NCI-H128 (cell line): ENCODE results near the gene ADCY7.

Experiments
- DNase-seq: peaks from one replicate; lab custom pipeline; 2025; ENCODE audit not compliant: unreplicated experiment; lab: John Stamatoyannopoulos, UW

The ADCY7 gene

DNA sequence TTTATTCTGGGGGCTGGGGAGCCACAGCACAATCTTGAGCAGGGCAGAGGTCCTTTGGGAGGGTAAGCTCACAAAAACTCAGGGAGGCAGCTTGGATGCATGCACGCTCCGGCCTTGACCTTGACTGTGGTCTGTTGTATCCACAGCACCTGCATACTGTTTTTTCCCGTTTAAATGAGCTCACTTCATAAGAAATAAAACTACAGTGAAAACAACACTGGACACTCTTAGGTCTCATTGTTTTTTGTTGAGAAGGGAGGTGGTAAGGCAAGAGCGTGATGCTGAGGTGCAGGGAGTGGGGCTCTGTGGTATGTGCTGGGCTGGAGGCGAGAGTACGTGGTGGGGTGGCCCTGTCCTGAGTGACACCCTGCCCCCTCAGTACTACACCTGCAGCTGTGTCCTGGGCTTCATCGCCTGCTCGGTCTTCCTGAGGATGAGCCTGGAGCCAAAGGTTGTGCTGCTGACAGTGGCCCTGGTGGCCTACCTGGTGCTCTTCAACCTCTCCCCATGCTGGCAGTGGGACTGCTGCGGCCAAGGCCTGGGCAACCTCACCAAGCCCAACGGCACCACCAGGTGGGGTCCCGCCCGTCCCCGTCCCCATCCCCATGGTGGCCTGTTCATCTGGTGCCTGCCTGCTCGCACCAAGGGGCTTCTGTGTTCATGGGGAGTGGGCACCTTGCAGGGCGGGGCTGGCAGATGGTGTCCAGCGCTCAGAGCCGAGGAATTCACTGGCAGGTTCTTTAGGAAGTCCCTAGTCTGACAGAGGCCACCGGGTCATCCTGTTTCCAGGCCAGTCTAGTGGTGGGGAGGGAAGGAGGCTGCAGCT, 44.2 kb downstream of the ADCY7 start:
- DNase-seq = no peak

DNA sequence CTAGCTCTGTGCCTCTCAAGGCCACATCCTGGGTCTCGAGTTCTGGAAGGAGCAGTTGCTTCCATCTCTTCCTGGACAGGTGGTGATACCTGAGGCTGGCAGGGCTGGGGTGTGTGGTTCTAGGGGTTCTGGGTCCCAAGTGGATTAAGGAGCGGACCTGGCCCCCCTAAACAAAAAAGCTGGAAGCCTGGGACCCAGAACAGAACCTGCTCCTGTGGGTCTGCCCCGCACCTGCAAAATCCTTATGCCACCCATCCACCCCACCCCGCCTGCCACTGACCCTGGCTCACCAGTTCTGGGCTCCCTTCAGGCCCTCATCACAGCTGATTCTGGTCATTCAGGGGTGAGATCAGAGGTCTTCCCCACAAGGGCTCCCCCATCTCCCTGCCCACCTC, 44.8 kb downstream of the ADCY7 start:
- no peak for DNase-seq

DNA sequence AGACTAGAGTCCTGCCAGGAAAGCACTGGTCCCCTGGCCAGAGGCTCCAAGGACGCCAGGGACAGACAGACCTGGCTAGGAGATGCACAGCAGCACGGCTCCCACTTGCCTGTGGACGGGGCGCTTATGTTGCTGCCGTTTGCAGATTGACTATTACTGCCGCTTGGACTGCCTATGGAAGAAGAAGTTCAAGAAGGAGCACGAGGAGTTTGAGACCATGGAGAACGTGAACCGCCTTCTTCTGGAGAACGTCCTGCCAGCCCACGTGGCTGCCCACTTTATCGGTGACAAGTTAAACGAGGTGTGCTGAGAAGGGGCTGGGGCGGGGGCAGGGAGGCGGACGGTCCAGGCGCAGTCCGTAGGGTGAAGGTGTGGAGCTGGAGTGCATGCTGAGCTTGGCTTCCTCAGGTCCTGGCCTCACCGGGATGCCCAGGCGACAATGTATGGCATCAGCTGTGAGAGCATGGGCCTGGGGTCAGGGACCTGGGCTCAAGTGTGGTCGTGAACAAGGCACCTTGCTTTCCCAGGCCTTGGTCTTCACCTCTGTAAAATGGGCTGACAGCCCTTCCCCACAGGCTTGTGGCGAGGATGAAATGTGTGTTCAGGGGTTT, 45.6 kb downstream of the ADCY7 start:
- DNase-seq = no peak

DNA sequence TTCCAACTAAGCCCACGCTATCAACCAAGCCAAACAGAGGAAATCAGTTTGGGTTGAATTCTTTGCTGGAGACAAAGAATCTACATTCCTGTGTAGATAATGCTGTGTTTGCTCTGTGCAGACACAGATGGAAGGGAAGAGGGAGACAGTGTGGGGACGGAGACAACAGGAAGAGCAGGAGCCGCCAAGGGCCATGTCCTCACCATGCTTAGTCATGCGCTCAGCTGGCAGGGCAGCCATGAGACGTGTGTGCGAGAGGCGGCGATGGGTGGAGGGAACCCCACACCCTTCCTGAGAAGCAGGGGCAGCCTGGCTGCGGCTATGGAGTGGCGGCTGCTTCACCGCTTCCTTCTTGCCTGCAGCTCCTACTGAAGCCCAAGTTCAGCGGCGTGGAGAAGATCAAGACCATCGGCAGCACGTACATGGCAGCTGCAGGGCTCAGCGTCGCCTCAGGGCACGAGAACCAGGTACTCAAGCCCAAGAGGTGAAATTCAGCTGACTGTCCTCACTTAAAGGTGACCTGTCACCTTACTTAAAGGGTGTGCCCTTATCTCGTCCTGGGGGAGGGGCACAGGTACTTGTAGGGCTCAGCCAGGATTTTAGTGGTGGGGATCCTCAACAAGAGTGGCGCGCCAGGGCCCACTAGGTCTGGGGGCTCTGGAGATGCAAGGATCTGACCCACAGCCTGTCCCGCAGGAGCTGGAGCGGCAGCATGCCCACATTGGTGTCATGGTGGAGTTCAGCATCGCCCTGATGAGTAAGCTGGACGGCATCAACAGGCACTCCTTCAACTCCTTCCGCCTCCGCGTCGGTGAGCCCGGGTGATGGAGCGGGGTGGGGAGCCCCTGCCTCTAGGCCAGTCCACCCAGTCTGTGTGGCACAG, 47.5 kb downstream of the ADCY7 start:
- no peak for DNase-seq

DNA sequence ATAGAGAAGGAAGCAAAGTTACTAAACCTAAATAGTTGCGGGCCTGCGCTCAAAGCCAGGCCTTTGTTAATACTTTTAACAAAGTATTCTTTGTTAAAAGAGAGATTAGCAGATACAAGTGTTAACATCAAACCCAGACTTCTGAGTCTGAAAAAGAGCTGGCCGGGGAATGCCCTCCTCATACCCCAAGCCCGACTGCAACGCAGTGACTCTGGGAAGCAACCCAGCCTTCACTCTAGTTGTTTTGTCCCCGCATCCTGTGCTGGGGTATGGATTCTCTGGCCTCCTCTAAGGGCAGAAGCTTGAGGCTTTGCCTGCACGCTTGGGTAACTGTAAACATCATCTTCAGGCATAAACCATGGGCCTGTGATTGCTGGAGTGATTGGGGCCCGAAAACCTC, 48.3 kb downstream of the ADCY7 start:
- no peak for DNase-seq

DNA sequence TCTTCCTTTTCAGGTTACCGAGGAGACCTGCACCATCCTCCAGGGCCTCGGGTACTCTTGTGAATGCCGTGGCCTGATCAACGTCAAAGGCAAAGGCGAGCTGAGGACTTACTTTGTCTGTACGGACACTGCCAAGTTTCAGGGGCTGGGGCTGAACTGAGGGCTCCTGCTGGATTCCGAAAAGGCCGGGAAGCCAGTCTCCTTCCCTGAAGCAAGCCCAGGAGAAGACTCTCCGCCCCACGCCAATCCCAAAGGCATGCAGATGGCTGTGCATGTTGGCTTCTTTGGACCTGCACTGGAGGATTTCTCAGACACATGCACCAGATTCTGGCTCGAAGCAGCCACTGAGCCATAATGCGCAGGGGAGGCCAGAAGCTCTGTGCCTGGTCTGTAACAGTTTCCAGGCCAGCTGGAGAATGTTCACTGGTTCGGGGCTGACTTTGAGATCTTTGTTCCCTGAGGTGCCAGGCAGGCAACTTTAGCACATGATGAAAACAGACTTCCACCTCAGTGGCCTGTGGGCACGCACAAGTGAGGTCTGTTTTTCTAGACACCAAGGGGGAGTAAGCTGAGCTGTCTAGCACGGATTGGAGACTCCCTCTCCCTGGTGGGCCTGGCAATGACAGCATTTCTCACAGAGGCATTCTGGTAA, 49.1 kb downstream of the ADCY7 start:
- no peak for DNase-seq

DNA sequence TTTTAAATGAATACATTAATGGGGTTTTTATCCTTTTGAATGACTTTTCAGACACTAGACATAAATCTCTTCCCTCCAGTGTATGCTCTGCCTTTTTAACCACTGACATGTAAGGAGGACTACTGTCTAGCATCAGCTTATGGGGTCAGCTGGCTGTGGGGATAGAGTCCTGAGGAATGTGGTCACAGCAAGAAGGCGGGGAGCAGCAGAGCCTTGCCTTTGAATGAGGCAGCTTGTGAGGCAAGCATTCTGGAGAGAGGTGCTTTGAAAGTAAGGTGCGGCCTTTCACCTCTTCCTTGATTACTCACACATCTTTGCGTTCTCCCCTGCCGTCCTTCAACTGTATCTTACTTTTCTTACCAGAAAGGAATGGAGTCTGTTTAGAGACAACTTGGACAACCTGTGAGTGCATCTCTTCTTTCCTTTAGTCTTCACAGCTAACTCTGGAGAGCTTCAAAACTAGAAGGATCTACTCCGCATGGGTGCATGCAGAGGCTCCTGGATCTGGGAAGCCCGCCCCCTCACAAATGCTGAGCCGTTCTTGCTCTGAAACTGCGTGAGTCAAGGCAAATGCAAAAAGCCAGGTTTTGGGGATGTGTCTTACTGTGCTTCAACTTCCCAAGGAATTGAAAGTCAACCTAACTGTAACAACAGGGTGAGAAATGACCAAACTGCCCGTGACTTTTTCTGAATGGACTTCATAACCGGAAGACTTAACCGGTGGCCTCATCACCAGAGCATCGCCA, 49.9 kb downstream of the ADCY7 start:
- DNase-seq = no peak

DNA sequence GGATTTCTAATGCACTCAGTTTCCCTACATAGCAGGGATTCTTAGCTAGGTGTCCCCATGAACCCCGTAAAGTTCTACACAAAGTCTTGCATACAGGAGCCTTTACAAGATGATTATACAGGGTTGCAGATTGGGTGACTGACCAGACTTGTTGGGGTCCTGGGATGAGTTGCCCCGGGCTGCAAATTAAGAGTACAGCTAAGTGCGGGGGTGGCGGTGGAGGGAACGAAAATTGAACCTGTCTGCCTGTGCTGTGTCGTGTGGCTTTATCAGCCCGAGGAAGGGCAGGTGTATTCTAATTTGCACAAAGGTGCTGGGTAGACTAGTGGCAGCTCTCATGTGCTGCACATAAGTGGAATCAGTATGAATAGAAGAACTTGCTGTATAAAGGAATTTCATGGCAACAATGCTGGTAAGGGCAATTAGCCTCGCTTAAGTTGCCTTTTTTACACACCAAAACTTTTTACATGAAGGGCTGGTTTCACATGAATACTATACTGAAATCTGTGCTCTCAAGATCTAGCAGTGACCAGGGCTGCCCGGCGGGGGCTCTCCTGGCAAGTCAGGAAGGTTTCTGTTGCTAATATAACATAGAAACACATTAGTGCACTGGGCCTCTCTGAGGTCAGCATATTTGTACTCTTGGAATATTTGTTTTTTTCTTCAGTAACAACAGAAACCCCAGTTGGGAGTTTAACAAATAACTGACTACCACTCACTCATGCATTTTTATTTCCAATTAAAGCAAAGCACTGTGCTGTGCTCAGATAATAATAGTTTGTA, 50.7 kb downstream of the ADCY7 start:
- no peak for DNase-seq

DNA sequence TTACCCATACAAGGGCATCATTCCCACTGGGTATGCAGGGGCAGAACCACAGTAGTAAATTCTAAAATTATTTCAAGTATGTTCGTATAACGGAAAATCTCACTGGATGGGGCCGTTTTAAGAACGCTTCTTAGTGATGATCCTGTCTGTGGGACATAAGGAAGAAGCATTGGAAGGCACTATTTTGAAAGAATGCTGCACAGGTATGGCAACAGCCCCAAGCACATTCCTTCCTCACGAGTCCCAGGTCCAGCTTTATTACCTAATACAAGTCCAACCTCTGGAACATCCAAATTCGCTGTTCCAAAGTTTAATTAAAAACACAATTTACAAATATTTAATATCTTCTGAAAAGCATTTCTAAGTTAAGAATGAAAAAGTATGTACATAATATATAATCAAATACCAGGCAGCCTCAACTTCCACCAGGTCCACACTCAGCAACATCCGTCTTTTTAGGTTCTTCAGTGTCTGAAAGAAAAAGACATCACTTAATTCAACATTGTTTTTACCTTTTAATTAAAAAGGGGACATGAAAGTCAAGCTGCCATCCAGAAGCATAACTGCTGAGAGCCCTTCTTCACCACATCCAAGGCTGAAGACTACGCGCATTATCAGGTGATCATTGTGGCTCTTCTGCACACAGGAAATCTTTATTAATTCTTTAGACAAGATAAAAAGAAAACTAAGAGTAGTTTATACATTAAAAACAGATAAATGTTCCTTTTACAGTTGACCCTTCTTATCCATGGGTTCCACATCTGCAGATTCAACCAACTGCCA, 52.6 kb downstream of the ADCY7 start:
- DNase-seq = no peak

DNA sequence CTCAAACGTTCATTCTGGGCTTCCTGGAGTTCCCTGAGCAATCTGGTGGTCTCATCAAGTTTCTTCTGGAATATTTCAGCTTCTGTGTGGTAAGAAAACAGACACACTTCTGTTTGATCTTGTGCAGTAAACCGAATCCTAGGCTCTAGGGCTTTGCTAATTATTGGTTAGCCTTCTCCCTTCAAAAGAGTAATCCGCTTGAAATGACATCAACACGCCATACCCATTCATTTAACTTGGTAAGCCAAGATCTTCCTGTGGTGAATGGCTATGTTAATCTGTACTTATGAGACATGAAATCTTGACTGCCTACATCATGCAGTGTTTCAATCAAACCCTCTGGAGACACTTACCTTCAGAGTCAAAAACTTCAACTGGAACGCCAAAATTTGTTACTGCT, 54.0 kb downstream of the ADCY7 start:
- no peak for DNase-seq

DNA sequence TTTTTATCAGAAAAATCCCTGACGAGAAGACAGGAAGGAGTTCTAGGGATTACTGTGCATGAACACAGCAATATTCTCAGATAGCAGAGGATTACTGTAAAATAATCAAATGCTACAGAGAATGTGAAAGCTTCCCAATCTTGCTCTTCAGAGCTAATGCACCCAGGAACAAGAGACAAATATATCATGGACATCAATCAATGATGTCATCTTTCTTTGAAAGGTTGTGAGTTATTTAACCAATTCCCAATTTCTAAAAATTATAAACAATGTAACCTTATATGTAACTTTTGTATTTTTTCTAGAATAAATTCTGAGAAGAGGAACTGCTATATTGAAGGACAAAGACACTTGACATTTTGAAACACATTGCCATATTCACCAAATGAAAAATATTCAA, 56.0 kb downstream of the ADCY7 start:
- DNase-seq = no peak

DNA sequence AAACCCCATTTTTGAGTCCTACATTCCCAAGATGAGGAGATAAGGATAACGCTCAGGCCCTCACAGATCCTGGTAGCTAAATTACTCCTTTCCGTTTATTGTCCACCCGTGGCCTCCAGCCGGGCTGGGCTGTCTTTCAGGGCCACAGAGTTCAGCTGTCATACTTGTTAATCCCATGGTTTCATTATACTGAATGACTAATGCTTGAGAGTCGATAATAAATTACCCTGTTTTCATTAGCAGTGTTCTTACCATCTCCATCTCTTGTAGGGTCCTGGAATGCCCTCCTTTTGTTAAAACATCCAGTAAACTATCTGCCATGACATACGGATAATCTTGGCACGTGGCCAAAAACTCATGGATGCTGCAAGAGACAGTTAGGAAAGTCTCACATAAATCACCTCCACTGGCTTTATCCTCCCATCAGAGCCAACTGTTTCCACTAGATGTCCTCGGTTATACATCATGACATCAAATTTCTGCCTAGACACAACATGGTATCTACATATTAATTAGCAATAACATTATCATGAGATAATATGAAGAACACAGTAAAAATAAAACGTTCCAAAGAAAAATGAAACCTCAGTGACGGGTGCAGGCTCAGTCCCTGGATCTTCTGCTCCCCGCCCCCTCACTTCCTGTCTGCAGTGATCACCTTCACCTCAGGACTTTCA, 57.1 kb downstream of the ADCY7 start:
- DNase-seq = no peak

DNA sequence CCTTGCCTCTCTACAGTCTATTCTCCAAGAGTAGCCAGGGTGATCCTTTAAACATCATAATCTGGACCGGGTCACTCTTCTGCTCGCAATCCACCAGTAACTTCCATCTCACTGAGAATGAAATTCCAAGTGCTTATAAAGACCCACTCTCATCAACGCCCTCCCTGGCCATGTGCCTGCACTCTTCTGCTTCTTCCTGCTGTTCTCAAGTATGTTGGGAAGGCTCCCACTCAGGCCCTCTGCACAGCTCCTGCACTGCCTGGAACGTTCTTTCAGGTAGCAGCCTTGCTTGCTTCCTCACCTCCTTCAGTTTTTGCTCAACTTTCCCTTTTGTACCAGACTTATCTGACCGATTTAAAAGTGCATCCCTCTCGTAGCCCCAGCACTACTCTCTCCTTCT, 58.0 kb downstream of the ADCY7 start:
- DNase-seq = no peak

DNA sequence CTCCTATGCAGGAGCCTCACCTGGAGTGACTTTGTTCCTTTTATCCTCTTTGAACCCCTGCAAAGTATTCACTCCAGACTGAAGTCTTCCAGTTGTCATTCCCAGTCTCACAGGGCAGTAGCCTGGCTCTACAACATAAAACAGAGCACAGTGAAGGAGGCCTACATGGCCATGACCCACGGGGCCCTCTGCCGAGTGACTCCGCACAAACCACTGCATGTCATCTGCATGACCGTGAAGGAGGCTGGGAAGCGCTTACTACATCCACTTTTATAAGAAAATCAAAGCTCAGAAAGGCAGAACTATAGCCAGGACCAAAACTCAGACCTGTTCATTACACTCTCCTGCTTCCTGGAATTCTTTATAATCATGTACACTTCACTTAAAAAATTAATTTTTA, 59.9 kb downstream of the ADCY7 start:
- no peak for DNase-seq

DNA sequence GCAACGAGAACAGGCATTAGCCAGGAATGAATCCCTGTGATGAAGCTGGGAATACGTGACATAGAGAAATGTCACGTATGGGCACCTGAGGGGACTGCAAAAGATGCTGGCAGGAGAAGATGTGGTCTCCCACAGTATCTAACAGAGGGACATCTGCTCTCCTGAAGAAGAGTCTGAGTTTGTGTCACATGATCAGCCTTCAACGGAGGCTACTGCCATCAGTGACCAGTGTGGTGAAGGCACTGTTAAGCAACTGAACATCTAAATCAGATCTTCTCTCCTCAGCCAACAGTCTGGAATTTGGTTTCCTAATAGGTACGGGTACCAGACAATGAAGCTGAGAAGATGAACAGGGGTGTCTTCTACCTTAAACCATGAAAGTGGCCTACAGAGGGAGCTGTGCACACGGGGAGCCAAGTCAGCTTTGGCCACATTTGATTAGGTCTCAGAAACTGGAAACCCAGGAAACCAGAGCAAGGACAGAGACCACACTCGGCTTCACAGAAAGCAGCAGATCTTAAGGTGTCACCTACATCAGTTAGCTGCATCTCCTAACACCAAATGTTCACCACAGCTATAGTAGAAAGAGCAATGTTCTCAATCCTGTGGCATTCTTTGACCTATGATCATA, 60.6 kb downstream of the ADCY7 start:
- DNase-seq = no peak

DNA sequence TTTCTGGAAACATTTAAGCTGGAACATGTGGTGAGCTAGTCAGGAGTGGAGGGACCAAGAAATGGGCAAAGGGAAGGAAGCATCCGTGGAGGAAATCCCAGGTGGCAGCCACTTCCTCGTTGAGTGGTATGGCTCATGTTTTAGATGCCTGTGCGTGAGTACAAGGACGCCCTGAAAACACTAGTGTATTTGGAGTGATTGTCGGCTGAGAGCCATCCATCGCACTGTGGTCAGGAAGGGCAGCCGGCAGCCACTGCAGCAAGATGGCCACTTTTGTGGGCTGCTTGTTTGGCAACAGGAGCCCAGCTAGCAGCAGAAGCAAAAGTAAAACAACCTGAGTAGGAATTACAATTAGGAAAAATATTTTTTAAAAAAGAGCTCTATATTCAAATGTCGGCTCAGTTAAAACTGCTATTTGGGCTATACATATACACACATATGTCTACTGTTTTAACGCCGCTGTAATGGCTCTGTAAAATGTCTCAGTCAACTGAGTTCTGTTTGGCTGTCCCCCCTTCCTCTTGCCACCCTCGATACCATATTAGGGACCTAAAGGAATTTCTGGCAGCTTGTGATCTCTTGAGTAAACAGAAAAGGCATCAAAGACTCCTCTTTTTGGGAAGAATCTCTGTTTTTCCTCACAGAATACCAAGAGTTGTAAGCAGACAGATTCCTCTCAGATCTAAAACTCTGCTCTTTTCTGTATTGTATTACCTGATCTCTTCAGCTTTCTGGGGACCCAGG, 63.3 kb downstream of the ADCY7 start:
- no peak for DNase-seq

DNA sequence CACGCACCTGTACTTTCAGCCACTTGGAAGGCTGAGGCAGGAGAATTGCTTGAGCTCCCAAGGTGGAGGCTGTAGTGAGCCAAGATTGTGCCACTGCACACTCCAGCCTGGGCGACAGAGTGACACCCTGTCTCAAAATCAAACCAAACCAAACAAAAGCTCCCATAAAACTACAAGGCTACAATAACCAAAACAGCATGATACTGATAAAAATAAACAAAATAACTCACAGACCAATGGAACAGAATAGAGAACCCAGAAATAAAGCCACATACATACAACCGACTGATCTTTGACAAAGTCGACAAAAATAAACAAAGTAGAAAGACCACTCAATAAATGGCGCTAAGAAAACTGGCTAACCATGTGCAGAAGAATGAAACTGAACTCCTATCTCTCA, 65.2 kb downstream of the ADCY7 start:
- DNase-seq = no peak
